ENCODE results near the gene CDH24.

CDH24 gene

DNA sequence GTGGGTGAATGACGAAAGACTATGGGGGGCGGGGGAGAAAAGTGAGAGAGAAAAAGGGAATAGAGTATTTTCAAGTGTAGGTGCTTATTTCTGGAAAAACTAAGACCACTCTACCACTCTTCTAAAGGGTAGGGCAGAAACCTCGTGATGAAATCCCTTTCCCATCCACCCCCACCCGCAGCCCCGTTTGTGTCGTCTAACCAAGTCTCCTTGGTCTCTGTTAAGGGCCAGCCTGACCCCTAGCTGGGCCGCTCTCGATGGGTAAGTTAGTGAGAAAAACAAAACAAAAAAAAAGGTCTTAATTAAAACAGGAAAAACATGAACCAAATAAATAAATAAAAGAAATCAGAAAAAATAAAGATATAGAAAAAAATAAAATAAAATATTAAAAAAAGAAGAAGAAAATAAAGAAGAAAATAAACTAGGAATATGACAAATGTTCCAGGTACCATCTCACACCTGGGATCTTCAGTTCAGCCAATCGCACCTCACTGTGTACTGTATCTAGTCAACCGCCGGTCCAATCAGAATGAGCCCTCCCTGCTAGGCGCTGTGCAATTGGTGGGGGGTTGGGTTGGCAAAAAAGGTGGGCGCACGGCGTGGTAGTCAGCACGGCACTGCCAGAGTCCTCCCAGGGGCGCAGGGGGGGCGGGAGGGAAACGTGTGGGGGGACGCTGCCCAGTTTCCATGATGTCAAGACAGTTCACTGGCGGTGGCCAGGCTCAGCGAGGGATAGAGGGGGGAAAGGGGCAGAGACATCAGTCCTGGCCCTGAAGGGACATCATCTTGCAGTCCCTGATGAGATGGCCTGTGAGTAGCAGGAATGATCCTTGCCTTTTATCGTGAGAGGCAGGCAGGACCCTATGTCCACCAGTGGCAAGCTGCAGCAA lies 9.8 kb upstream of the CDH24 start:
- TF ChIP-seq JUND (IDR thresholded peaks at IDR 0.05; ENCODE audit: low read depth) = no peak
- in situ Hi-C loops (cut with HindIII; ENCODE audit: low pct_unique_long_range_greater_than_20kb, low sequenced_read_pairs) = no loop called here
- DNase-seq (ENCODE audit: low read depth in 1 of 2, low spot score in 1 of 2) = no peak

DNA sequence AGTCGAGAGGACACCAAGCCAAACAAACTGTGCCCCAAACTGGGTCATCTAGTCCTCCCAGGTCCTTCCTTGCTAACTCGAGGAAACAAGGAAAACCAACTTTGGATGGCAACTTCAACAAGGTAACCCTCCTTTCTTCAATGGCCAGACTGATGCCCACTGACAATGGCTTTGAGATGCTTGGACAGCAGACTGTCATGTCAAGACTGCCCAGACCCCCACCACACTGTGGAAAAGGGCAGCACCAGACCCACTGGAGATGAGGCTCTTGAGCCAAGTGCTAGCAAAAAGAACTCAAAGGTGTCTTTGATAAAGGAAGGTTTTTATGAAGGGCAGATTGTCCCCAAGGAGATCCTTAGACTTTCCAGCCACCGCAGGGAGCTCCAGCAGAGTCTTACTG lies 9.0 kb upstream of the CDH24 start:
- no peak for TF ChIP-seq JUND (IDR thresholded peaks at IDR 0.05; ENCODE audit: low read depth)
- no peak for DNase-seq (ENCODE audit: low read depth in 1 of 2, low spot score in 1 of 2)
- in situ Hi-C loops (cut with HindIII; ENCODE audit: low pct_unique_long_range_greater_than_20kb, low sequenced_read_pairs) = no loop called here

GRCh38 chr14:23063601-23064000 lies 6.3 kb upstream of the CDH24 start:
- peak; percentile 44 to 72 for DNase-seq (ENCODE audit: low read depth in 1 of 2, low spot score in 1 of 2)
- in situ Hi-C loops (cut with HindIII; ENCODE audit: low pct_unique_long_range_greater_than_20kb, low sequenced_read_pairs) = no loop called here
- no peak for TF ChIP-seq JUND (IDR thresholded peaks at IDR 0.05; ENCODE audit: low read depth)

DNA sequence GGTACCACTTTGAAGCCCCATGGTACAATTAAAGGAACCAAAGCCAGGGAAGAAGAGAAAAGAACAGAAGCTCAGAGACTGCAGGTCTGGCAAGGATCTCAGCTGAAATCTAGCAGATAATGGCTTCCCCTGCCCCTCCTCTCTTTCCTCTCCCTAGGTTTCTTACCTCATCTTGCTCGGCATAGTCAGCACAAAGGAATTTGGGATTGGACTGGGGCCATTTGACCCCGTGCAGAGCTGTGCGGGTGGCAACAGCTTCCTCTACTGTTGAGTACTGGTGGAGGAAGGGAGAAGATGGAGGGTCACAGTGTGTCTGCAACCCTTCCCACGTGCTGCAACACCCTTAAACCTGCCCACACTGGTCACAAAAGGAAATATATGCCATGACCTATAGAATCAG lies 4.7 kb upstream of the CDH24 start:
- 0 out of 2 replicates have a peak, but pooled peaks have one; percentile 39 for TF ChIP-seq JUND (IDR thresholded peaks at IDR 0.05; ENCODE audit: low read depth)
- in situ Hi-C loops (cut with HindIII; ENCODE audit: low pct_unique_long_range_greater_than_20kb, low sequenced_read_pairs) = no loop called here
- DNase-seq (ENCODE audit: low read depth in 1 of 2, low spot score in 1 of 2) = peak; percentile 49 to 65

DNA sequence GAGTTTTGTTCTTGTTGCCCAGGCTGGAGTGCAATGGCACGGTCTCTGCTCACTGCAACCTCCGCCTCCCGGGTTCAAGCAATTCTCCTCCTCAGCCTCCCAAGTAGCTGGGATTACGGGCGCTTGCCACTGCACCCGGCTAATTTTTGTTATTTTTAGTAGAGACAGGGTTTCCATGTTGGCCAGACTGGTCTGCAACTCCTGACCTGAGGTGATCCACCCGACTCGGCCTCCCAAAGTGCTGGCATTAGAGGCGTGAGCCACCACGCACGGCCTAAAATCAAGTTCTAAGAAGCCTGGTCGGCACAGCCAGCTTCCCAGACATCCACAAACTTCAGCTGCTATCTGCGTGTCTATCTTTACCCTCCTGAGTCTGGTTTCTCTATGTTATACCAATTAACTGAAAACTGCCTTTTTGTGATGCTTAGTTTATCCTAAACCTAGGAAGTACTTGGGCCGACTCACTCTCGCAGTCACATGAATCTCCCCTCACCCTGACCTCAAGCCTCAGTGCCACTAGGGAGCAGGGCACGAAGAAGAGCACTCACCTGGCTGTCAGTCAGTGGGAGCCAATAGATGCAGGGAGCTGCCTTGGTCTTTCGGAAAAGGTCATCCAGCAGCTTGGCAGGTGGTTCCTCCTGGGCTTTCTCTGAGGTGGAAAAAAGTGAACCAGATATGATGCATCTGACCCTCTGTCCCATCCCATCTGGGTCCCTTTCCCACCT lies 3.4 kb upstream of the CDH24 start:
- DNase-seq (ENCODE audit: low read depth in 1 of 2, low spot score in 1 of 2) = no peak
- in situ Hi-C loops (cut with HindIII; ENCODE audit: low pct_unique_long_range_greater_than_20kb, low sequenced_read_pairs) = no loop called here
- no peak for TF ChIP-seq JUND (IDR thresholded peaks at IDR 0.05; ENCODE audit: low read depth)

DNA sequence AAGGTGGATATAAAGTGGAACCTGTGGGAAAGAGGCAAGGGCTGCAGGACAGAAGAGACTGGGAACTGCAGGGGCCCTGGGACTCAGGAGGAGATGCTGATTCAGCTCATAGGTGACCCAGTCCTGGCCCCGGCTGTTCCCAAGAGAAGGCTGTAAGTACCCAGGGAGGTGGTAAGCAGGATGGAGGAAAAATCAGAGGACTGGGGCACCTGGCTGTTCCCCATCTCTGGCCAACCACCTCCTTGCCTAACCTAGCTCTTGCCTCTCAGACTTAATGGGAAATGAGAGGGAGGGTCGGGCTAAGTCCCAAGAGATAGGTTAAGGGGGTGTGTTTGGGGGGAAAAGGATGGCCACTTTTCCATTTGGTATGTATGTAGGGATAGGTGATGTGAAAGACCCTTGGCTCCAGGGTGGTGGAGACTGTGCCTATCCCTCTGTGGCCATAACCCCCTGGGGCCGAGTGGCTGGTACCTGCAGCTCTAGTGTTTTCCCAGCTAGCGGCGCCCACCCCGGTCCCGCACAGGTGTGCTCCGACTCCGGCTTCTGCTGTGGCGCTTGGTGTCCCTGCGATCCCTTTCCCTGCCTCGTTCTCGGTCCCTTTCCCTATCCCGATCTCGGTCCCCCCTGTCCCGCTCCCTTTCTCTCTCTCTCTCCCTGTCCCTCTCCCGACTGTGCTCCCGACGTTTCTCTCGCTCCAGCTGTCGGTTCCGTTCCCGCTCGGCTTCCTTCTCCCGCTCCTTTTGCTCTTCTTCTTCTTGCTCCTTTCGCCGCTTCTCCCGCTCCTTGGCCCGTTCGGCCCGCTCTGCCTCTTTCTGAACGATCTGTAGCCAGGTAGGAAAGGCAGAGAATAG lies 1.6 kb upstream of the CDH24 start:
- in situ Hi-C loops (cut with HindIII; ENCODE audit: low pct_unique_long_range_greater_than_20kb, low sequenced_read_pairs) = no loop called here
- no peak for DNase-seq (ENCODE audit: low read depth in 1 of 2, low spot score in 1 of 2)
- no peak for TF ChIP-seq JUND (IDR thresholded peaks at IDR 0.05; ENCODE audit: low read depth)

DNA sequence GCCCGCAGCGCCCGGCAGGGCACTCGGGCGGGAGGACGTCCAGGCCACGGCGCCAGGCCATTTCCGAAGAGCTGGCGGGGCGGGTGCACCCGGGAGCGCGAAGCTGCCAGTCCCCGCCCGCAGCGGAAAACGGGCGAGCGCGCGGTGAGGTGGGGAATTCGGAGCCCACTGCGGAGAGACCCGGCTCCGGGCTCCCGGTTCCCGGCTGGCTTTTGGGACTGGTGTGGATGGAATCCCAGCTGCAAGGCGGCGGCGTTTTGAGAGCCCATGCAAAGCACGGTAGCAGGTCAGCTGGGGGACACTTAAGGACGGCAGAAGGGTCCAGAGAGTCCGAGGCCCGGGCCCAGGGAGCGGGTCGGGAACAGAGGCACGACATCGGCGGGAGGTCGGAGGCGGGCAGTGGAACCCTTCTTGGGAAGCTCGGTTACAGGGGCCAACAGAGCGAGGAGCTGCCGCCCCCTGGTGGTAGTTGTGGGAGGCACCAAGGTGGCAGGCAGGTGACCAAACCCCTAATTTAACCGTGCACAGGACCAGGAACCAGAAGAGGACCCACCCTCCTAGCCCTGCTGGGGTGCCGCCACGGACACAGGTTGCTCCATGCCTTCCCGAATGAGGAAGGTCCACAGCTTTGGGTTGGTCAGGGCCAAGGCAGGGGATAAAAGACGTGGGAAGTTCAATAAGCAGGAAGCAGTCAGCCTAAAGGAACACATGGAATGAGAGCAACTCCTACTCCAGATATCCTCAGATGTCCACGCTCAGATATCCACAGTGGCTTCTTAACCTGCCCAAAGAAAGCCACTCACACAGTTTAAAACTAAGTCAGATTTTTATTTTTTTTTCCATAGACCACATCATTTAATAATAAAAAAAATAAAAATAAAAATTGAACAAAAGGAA lies 685 bp upstream of the CDH24 start:
- in situ Hi-C loops (cut with HindIII; ENCODE audit: low pct_unique_long_range_greater_than_20kb, low sequenced_read_pairs) = no loop called here
- TF ChIP-seq JUND (IDR thresholded peaks at IDR 0.05; ENCODE audit: low read depth) = no peak
- peak; percentile 83 to 85 for DNase-seq (ENCODE audit: low read depth in 1 of 2, low spot score in 1 of 2)

GRCh38 chr14:23056145-23056955 lies 970 bp downstream of the CDH24 start:
- no peak for TF ChIP-seq JUND (IDR thresholded peaks at IDR 0.05; ENCODE audit: low read depth)
- peak; percentile 64 to 86 for DNase-seq (ENCODE audit: low read depth in 1 of 2, low spot score in 1 of 2)
- in situ Hi-C loops (cut with HindIII; ENCODE audit: low pct_unique_long_range_greater_than_20kb, low sequenced_read_pairs) = no loop called here

DNA sequence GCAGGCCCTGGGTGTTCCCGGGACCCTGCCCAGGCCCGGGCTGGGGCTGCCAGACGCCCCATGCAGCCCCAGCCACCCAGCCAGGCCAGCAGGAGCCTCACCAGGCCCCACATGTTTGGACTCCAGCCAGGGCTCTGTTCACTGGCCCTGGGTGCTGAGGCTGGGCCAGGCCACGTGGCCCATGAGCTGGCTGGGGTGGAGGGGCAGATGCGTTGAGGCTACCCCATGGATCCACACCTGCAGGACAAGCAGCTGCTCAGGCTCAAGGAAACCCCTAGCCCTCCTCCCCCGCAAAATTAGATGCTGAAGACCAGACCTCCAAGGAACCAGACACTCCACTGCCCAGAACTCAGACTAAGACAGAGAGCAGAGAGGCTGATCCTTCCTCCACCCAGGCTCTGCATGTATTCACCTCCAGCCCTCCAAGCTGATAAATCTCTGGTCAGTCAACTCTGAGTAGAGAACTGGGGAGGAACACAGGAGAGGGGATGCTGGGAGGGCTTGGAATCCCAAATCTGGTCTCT lies 1.6 kb downstream of the CDH24 start:
- TF ChIP-seq JUND (IDR thresholded peaks at IDR 0.05; ENCODE audit: low read depth) = no peak
- no peak for DNase-seq (ENCODE audit: low read depth in 1 of 2, low spot score in 1 of 2)
- in situ Hi-C loops (cut with HindIII; ENCODE audit: low pct_unique_long_range_greater_than_20kb, low sequenced_read_pairs) = no loop called here

DNA sequence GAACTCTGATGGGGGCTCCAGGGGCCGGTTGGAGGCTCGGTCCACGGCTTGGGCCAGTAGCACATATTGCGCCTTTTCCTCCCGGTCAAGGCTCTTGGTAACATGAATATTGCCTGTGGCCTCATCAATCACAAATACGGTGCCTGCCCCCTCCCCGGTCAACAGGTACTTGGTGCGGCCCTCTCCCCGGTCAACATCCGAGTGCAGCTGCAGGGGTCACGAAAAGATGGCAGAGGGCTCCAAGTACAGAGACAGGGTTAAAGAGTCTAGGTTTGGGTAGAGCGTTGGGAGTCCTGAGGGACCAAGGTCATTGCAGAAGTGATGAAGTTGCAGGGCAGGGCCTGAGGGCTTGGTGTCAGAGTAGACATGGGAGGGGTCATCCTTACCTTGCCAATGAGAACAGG lies 2.2 kb downstream of the CDH24 start:
- DNase-seq (ENCODE audit: low read depth in 1 of 2, low spot score in 1 of 2) = no peak
- in situ Hi-C loops (cut with HindIII; ENCODE audit: low pct_unique_long_range_greater_than_20kb, low sequenced_read_pairs) = no loop called here
- TF ChIP-seq JUND (IDR thresholded peaks at IDR 0.05; ENCODE audit: low read depth) = no peak

Measured in T47D (cell line).